ENCODE results near the gene CCND2. TPM values are rescaled to one million over a fixed set of nuclear protein-coding genes. Genes with fewer than 3 reads are reported as not detected.

CCND2 gene
- total and polyA plus RNA-seq, 2 of the 4 experiments (the other 2 are of a cell fraction) = 1.1 to 2.3 TPM

DNA sequence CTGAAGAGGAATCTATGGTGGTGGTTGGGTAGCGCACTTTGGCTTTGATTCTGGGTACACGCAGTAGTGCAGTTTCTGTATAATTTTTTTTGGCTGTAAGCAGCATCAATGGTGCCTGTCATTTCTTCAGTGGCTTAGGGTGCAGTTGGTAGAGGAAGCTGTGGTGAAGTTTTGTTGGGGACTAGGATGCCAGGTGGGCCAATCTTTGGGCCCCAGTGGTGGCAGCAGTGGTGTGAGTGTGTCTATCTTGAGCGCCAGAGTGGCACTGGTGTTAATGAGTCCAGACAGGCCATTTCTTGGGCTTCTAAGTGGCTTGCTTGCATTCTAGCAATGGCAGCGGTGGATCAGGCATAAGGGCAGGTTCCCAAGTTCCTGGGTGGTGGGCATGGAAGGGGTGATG, 33.8 kb upstream of the CCND2 start:
- CTCF ChIA-PET = no interaction called here
- no peak overlapping the region for H3K23ac ChIP-seq (ENCODE audit: low read depth, low read length)
- no peak overlapping the region for H3K4me2 ChIP-seq (ENCODE audit: low read depth, low read length)
- H4K20me1 ChIP-seq (ENCODE audit: insufficient read depth, low read length) = no peaks in the 10 kb centered on the region
- no peak overlapping the region for H4K91ac ChIP-seq (ENCODE audit: insufficient read depth, low read depth, low read length)
- no peak overlapping the region for H3K56ac ChIP-seq (ENCODE audit: extremely low read depth, insufficient read depth, low read length)
- ATAC-seq (ENCODE audit: low read depth) = no peak
- intact Hi-C loops (cut with micrococcal nuclease) = no loop called here
- H2BK120ac ChIP-seq (ENCODE audit: low read depth, low read length) = no peak overlapping the region
- no peaks in the 10 kb centered on the region for H3K36me3 ChIP-seq (ENCODE audit: control insufficient read depth, insufficient read depth, low read length)
- H3K4me1 ChIP-seq (ENCODE audit: control insufficient read depth, insufficient read depth, low read length) = no peaks in the 10 kb centered on the region
- H3K4ac ChIP-seq (ENCODE audit: low read depth, low read length) = no peak overlapping the region
- no peak overlapping the region for H4K8ac ChIP-seq (ENCODE audit: low read depth in 2 of 2, low read length in 2 of 2)
- no peak overlapping the region for H2AK5ac ChIP-seq (ENCODE audit: low read depth, low read length)
- TF ChIP-seq, protein P1, sequence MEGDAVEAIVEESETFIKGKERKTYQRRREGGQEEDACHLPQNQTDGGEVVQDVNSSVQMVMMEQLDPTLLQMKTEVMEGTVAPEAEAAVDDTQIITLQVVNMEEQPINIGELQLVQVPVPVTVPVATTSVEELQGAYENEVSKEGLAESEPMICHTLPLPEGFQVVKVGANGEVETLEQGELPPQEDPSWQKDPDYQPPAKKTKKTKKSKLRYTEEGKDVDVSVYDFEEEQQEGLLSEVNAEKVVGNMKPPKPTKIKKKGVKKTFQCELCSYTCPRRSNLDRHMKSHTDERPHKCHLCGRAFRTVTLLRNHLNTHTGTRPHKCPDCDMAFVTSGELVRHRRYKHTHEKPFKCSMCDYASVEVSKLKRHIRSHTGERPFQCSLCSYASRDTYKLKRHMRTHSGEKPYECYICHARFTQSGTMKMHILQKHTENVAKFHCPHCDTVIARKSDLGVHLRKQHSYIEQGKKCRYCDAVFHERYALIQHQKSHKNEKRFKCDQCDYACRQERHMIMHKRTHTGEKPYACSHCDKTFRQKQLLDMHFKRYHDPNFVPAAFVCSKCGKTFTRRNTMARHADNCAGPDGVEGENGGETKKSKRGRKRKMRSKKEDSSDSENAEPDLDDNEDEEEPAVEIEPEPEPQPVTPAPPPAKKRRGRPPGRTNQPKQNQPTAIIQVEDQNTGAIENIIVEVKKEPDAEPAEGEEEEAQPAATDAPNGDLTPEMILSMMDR (conservative IDR thresholded peaks at IDR 0.05; ENCODE audit: low read depth, low read length) = no peak
- TF ChIP-seq CEBPB (IDR thresholded peaks at IDR 0.05; ENCODE audit: low read depth, low read length) = no peak
- no peak for DNase-seq
- dilution Hi-C loops (cut with HindIII; ENCODE audit: low sequenced_read_pairs, unreplicated experiment) = no loop called here
- no peak overlapping the region for H2BK15ac ChIP-seq (ENCODE audit: low read depth, low read length)
- no peaks in the 10 kb centered on the region for H3K79me1 ChIP-seq (ENCODE audit: low read depth in 1 of 2, low read length in 2 of 2)
- H3K14ac ChIP-seq (replicated peaks; ENCODE audit: low read depth, low read length) = no peak overlapping the region
- peaks cover 4% of the 10 kb centered on the region; the same call in 1 of the 2 replicates for H3K9me3 ChIP-seq (ENCODE audit: control insufficient read depth, insufficient read depth, low read length)
- H2AK9ac ChIP-seq (replicated peaks; ENCODE audit: low read depth, low read length, poor library complexity) = no peak overlapping the region
- H4K5ac ChIP-seq (ENCODE audit: low read depth, low read length) = no peak overlapping the region
- H3K27ac ChIP-seq (ENCODE audit: insufficient read depth, low read length) = no peak overlapping the region
- H3K27me3 ChIP-seq (ENCODE audit: control insufficient read depth, insufficient read depth, low read length) = no peaks in the 10 kb centered on the region
- BruUV-seq (replicated peaks) = no TSS peak
- H3K18ac ChIP-seq (ENCODE audit: low read depth, low read length) = no peak overlapping the region
- no peak overlapping the region for H2BK5ac ChIP-seq (ENCODE audit: low read depth, low read length, poor library complexity, severe bottlenecking)
- no peak overlapping the region for H3K9ac ChIP-seq (ENCODE audit: low read depth, low read length)
- in situ Hi-C loops (cut with MboI; ENCODE audit: low sequenced_read_pairs) = no loop called here
- POLR2A ChIA-PET (ENCODE audit: unreplicated experiment) = no interaction called here
- 77% methylated on average over 3 of the region's 4 CpGs; no CpG with 5 or more reads in 1 of the 2 experiments for WGBS, 2 experiments (ENCODE audit: extremely low coverage in 2 of 2, insufficient read length in 1 of 2)
- H3K4me3 ChIP-seq (ENCODE audit: insufficient read depth, low read depth, low read length) = no peak overlapping the region
- no peak overlapping the region for H2BK20ac ChIP-seq (ENCODE audit: low read depth, low read length)
- no peak overlapping the region for H2AFZ ChIP-seq (replicated peaks; ENCODE audit: low read length, poor library complexity)
- no peaks in the 10 kb centered on the region for H3K9me1 ChIP-seq (ENCODE audit: insufficient read depth, low read length)

Measured in IMR-90 (cell line).